Fibroblast of lung (primary cell): ENCODE measurements around the gene PCSK7. TPM values are rescaled to one million over a fixed set of nuclear protein-coding genes. Genes with fewer than 3 reads are reported as not detected.
A peak's percentile ranks its signal among the peaks of the same experiment; 100 is the strongest.

ENCODE experiments used
- DNase-seq, 2 donors: peaks; one replicate each; pipeline versions ENCODE4 v3.0.0 to v3.0.0-alpha.2; 2010; ENCODE audit warnings: low read depth in 2 of 2
- H2AFZ ChIP-seq: 2 replicates; pipeline ENCODE4 v1.5.1; 2012; ENCODE audit warnings: low read length, control low read depth, inconsistent platforms
- H3K27ac ChIP-seq: 2 replicates; pipeline ENCODE4 v1.5.1; 2011; ENCODE audit warnings: low read length, control low read depth; ENCODE audit not compliant: insufficient read depth
- H3K27me3 ChIP-seq: 2 replicates; pipeline ENCODE4 v1.5.1; 2011; ENCODE audit warnings: mild to moderate bottlenecking, low read length; ENCODE audit not compliant: control insufficient read depth, insufficient read depth
- H3K36me3 ChIP-seq: 2 replicates; pipeline ENCODE4 v1.5.1; 2011; ENCODE audit warnings: low read length; ENCODE audit not compliant: control insufficient read depth, insufficient read depth
- H3K4me1 ChIP-seq: 2 replicates; pipeline ENCODE4 v1.5.1; 2011; ENCODE audit warnings: low read length; ENCODE audit not compliant: control insufficient read depth, insufficient read depth; ENCODE audit errors: extremely low read depth
- H3K4me2 ChIP-seq: 2 replicates; pipeline ENCODE4 v1.5.1; 2011; ENCODE audit warnings: low read length, control low read depth; ENCODE audit not compliant: insufficient read depth; ENCODE audit errors: extremely low read depth
- H3K4me3 ChIP-seq, 4 experiments: fragments of 200-600 bp in 1 of 4; sonication (generic) in 1 of 4; replicated peaks in 1 of 4; 2 replicates each; pipeline ENCODE4 v1.5.1; 2011 to 2016; ENCODE audit warnings: low read length in 4 of 4, low read depth in 3 of 4, mild to moderate bottlenecking in 3 of 4, control low read depth in 2 of 4, inconsistent platforms in 1 of 4, mixed read lengths in 1 of 4; ENCODE audit not compliant: insufficient read depth in 1 of 4; ENCODE audit errors: control extremely low read depth in 1 of 4
- H3K79me2 ChIP-seq: 2 replicates; pipeline ENCODE4 v1.5.1; 2012; ENCODE audit warnings: mild to moderate bottlenecking, low read length, inconsistent platforms; ENCODE audit not compliant: control insufficient read depth, insufficient read depth
- H3K9ac ChIP-seq: 2 replicates; pipeline ENCODE4 v1.5.1; 2011; ENCODE audit warnings: mild to moderate bottlenecking, low read length, control low read depth; ENCODE audit not compliant: insufficient read depth
- H3K9me3 ChIP-seq: 2 replicates; pipeline ENCODE4 v1.5.1; 2012; ENCODE audit warnings: low read depth, low read length; ENCODE audit not compliant: control insufficient read depth, insufficient read depth
- H4K20me1 ChIP-seq: 2 replicates; pipeline ENCODE4 v1.5.1; 2011; ENCODE audit warnings: low read length; ENCODE audit not compliant: control insufficient read depth, insufficient read depth; ENCODE audit errors: extremely low read depth
- CTCF ChIP-seq, 2 donors: IDR thresholded peaks in 1 of 2; conservative IDR thresholded peaks in 1 of 2; 1 replicate in 1 of 2; 2 replicates in 1 of 2; pipeline ENCODE4 v1.5.1; 2011 to 2012; ENCODE audit warnings: low read length in 2 of 2, control low read depth in 1 of 2, inconsistent platforms in 1 of 2, low read depth in 1 of 2, mild to moderate bottlenecking in 1 of 2
- EZH2 ChIP-seq: IDR thresholded peaks from 2 replicates; pipeline ENCODE4 v1.5.1; 2012; ENCODE audit warnings: low read length, control low read depth, mild to moderate bottlenecking; ENCODE audit errors: missing control alignments
- polyA plus RNA-seq, 2 donors: library from polyadenylated mRNA; depleted of rRNA in 1 of 2; stranded (reverse) in 1 of 2; unstranded in 1 of 2; fragments of >200 nt; gene quantifications; 2 replicates each; pipeline ENCODE4 v1.2.1, GENCODE V29; 2011 to 2012; ENCODE audit warnings: missing spikeins in 1 of 2
- total RNA-seq: library from RNA; depleted of rRNA; stranded (reverse); fragments of >200 nt; gene quantifications from 2 replicates; pipeline ENCODE4 v1.2.1, GENCODE V29; 2014

PCSK7 gene
- total and polyA plus RNA-seq, 2 donors (not counting 1 experiment from before 2014, with no cell fraction given): 26.8 to 38.3 TPM

- no peaks in the 10 kb centered on the region for H4K20me1 ChIP-seq
- TF ChIP-seq EZH2 (no peak), CTCF (conservative IDR thresholded peaks at IDR 0.05 in 1 of 2, IDR thresholded peaks at IDR 0.05 in 1 of 2; ENCODE audit: low read depth in 1 of 2, low read length in 2 of 2) (no peak)
- H3K4me3 ChIP-seq: no peak overlapping the region
- peaks cover 5% of the 10 kb centered on the region for H3K36me3 ChIP-seq
- H3K27ac ChIP-seq: no peak overlapping the region
- peaks cover 9% of the 10 kb centered on the region for H3K4me1 ChIP-seq
- H3K27me3 ChIP-seq: no peaks in the 10 kb centered on the region
- no peaks in the 10 kb centered on the region for H3K79me2 ChIP-seq
- H2AFZ ChIP-seq: no peak overlapping the region
- H3K9me3 ChIP-seq: no peaks in the 10 kb centered on the region
- no peak overlapping the region for H3K9ac ChIP-seq
- DNase-seq: no peak
- no peak overlapping the region for H3K4me2 ChIP-seq
These were observed 49.3 kb downstream of the PCSK7 start for GRCh38 chr11:117182551-117182935.

- H3K79me2 ChIP-seq: no peaks in the 10 kb centered on the region
- H2AFZ ChIP-seq: no peak overlapping the region
- H3K36me3 ChIP-seq: peaks cover 5% of the 10 kb centered on the region
- H3K27me3 ChIP-seq: no peaks in the 10 kb centered on the region
- no peak overlapping the region for H3K27ac ChIP-seq
- TF ChIP-seq CTCF (conservative IDR thresholded peaks at IDR 0.05 in 1 of 2, IDR thresholded peaks at IDR 0.05 in 1 of 2; ENCODE audit: low read depth in 1 of 2, low read length in 2 of 2) (no peak), EZH2 (no peak)
- H3K9ac ChIP-seq: no peak overlapping the region
- H3K9me3 ChIP-seq: no peaks in the 10 kb centered on the region
- no peak overlapping the region for H3K4me3 ChIP-seq
- peaks cover 9% of the 10 kb centered on the region for H3K4me1 ChIP-seq
- H3K4me2 ChIP-seq: no peak overlapping the region
- H4K20me1 ChIP-seq: no peaks in the 10 kb centered on the region
- DNase-seq: no peak
These were observed 50.0 kb downstream of the PCSK7 start for GRCh38 chr11:117181586-117182550.

GRCh38 chr11:117180661-117181585 lies 51.0 kb downstream of the PCSK7 start:
- Histone ChIP-seq H3K9ac (no peak overlapping the region), H4K20me1 (no peaks in the 10 kb centered on the region), H3K4me3 (no peak overlapping the region), H3K79me2 (no peaks in the 10 kb centered on the region), H3K4me2 (peak overlapping the region; percentile 13), H3K9me3 (no peaks in the 10 kb centered on the region), H2AFZ (no peak overlapping the region), H3K27ac (peak overlapping the region; percentile 26), H3K4me1 (peaks cover 9% of the 10 kb centered on the region), H3K36me3 (peaks cover 5% of the 10 kb centered on the region), H3K27me3 (no peaks in the 10 kb centered on the region)
- TF ChIP-seq CTCF (conservative IDR thresholded peaks at IDR 0.05 in 1 of 2, IDR thresholded peaks at IDR 0.05 in 1 of 2; ENCODE audit: low read depth in 1 of 2, low read length in 2 of 2): peak; percentile 42 to 81
- no peak for TF ChIP-seq EZH2
- DNase-seq: peak; percentile 60 to 77
